HepG2 (cell line): ENCODE data around the gene HNRNPUL2. TPM values are rescaled to one million over a fixed set of nuclear protein-coding genes. Genes with fewer than 3 reads are reported as not detected.

ENCODE experiments used
- ATF7 ChIP-seq, 2 experiments: fragments of 450-650 bp in 1 of 2; sonication (generic) in 1 of 2; formaldehyde crosslinking in 1 of 2; IDR thresholded peaks; 2 replicates each; pipeline versions ENCODE4 v1.4.0 to v1.6.1; 2016 to 2020; ENCODE audit warnings: antibody characterized with exemption in 1 of 2, mild to moderate bottlenecking in 1 of 2, missing genetic modification reagents in 1 of 2
- BCL6 ChIP-seq: IDR thresholded peaks from 2 replicates; pipeline ENCODE4 v1.6.1; 2016; ENCODE audit warnings: missing genetic modification reagents, missing compliant biosample characterization
- CHCHD3 ChIP-seq: sonication (generic); formaldehyde crosslinking; IDR thresholded peaks from 2 replicates; pipeline ENCODE4 v1.8.0; 2022; ENCODE audit warnings: mild to moderate bottlenecking, missing genetic modification reagents, moderate library complexity
- HCFC1 ChIP-seq: fragments of 150-350 bp; IDR thresholded peaks from 2 replicates; pipeline ENCODE4 v1.6.1; 2014; ENCODE audit warnings: low read depth, low read length
- KLF9 ChIP-seq: IDR thresholded peaks from 2 replicates; pipeline ENCODE4 v1.6.1; 2016; ENCODE audit warnings: low read depth
- KMT2B ChIP-seq: IDR thresholded peaks from 2 replicates; pipeline ENCODE4 v1.6.1; 2016; ENCODE audit warnings: missing genetic modification reagents, missing compliant biosample characterization
- MAFK ChIP-seq, 2 experiments: IDR thresholded peaks in 1 of 2; conservative IDR thresholded peaks in 1 of 2; 2 replicates each; pipeline ENCODE4 v1.6.1; 2011; ENCODE audit warnings: improper control_type of control experiment in 2 of 2, low read length in 2 of 2
- NCOA2 ChIP-seq: sonication (generic); formaldehyde crosslinking; IDR thresholded peaks from 2 replicates; pipeline ENCODE4 v1.8.0; 2022; ENCODE audit warnings: inconsistent platforms
- RFXANK ChIP-seq: IDR thresholded peaks from 2 replicates; pipeline ENCODE4 v1.6.1; 2016
- SETDB1 ChIP-seq: sonication (generic); formaldehyde crosslinking; IDR thresholded peaks from 2 replicates; pipeline ENCODE4 v1.5.1; 2020; ENCODE audit warnings: missing genetic modification reagents, mild to moderate bottlenecking, borderline replicate concordance
- SP140L ChIP-seq: sonication (generic); formaldehyde crosslinking; IDR thresholded peaks from 2 replicates; pipeline ENCODE4 v1.4.0; 2020; ENCODE audit warnings: missing genetic modification reagents, borderline replicate concordance
- SRSF9 ChIP-seq: fragments of 200-400 bp; formaldehyde crosslinking; IDR thresholded peaks from 2 replicates; pipeline ENCODE4 v1.6.1; 2018; ENCODE audit warnings: borderline replicate concordance, mild to moderate bottlenecking, low read depth, low read length; ENCODE audit not compliant: insufficient read depth, poor library complexity, severe bottlenecking
- TSC22D2 ChIP-seq: sonication (generic); formaldehyde crosslinking; IDR thresholded peaks from 2 replicates; pipeline ENCODE4 v1.5.1; 2020; ENCODE audit warnings: missing genetic modification reagents, mild to moderate bottlenecking, borderline replicate concordance
- ZBTB21 ChIP-seq: sonication (generic); formaldehyde crosslinking; IDR thresholded peaks from 2 replicates; pipeline ENCODE4 v1.4.0; 2020; ENCODE audit warnings: missing genetic modification reagents
- ZFP37 ChIP-seq: sonication (generic); formaldehyde crosslinking; IDR thresholded peaks from 2 replicates; pipeline ENCODE4 v1.4.0; 2020; ENCODE audit warnings: missing genetic modification reagents, borderline replicate concordance
- ZMAT3 ChIP-seq: sonication (generic); formaldehyde crosslinking; conservative IDR thresholded peaks from 2 replicates; pipeline ENCODE4 v1.7.0; 2021; ENCODE audit warnings: missing genetic modification reagents
- ZNF138 ChIP-seq: sonication (generic); formaldehyde crosslinking; IDR thresholded peaks from 2 replicates; pipeline ENCODE4 v1.5.0; 2020; ENCODE audit warnings: mild to moderate bottlenecking, low read depth, missing genetic modification reagents
- ZNF557 ChIP-seq: sonication (generic); formaldehyde crosslinking; IDR thresholded peaks from 2 replicates; pipeline ENCODE4 v1.4.0; 2020; ENCODE audit warnings: missing genetic modification reagents
- polyA plus RNA-seq, 8 experiments: library from polyadenylated mRNA; depleted of rRNA in 3 of 8; stranded (reverse) in 7 of 8; unstranded in 1 of 8; fragments of >200 nt; fragmentation: Illumina TruSeq in 4 of 8; extraction: Trizol in 4 of 8; gene quantifications; 2 replicates each; pipeline versions ENCODE4 v1.2.1 to v1.2.3, GENCODE V29; 2011 to 2016; ENCODE audit warnings: low read depth in 4 of 8, missing spikeins in 1 of 8, mixed read lengths in 1 of 8; ENCODE audit not compliant: insufficient read depth in 1 of 8
- total RNA-seq, 5 experiments: library from RNA; depleted of rRNA; stranded (reverse); fragments of >200 nt; fragmentation: Illumina TruSeq; extraction: Trizol; gene quantifications; 2 replicates each; pipeline ENCODE4 v1.2.3, GENCODE V29; 2016; ENCODE audit warnings: low read depth in 1 of 5
- TF ChIP-seq, protein P1 (sequence below): sonication (generic); formaldehyde crosslinking; IDR thresholded peaks from 2 replicates; pipeline ENCODE4 v1.5.0; 2020; ENCODE audit warnings: mild to moderate bottlenecking, missing genetic modification reagents
- TF ChIP-seq, protein P2 (sequence below): sonication (generic); formaldehyde crosslinking; IDR thresholded peaks from 2 replicates; pipeline ENCODE4 v1.5.1; 2020; ENCODE audit warnings: mild to moderate bottlenecking, missing genetic modification reagents, moderate library complexity
- TF ChIP-seq, protein P3 (sequence below): sonication (generic); formaldehyde crosslinking; IDR thresholded peaks from 2 replicates; pipeline ENCODE4 v1.5.0; 2020; ENCODE audit warnings: missing genetic modification reagents
- TF ChIP-seq, protein P4 (sequence below): sonication (generic); formaldehyde crosslinking; IDR thresholded peaks from 2 replicates; pipeline ENCODE4 v1.5.1; 2020; ENCODE audit warnings: missing genetic modification reagents, mild to moderate bottlenecking, borderline replicate concordance
- TF ChIP-seq, protein P5 (sequence below): IDR thresholded peaks from 2 replicates; pipeline ENCODE4 v1.6.1; 2016; ENCODE audit warnings: low read depth, borderline replicate concordance
- TF ChIP-seq, protein P6 (sequence below): sonication (generic); formaldehyde crosslinking; IDR thresholded peaks from 2 replicates; pipeline ENCODE4 v1.4.0; 2020; ENCODE audit warnings: missing genetic modification reagents, low read depth, mild to moderate bottlenecking, borderline replicate concordance

Gene HNRNPUL2
- total and polyA plus RNA-seq, 2 of the 13 experiments (the other 11 are each of a cell fraction or from before 2014, with no cell fraction given), result 8.4 to 9.6 TPM

DNA sequence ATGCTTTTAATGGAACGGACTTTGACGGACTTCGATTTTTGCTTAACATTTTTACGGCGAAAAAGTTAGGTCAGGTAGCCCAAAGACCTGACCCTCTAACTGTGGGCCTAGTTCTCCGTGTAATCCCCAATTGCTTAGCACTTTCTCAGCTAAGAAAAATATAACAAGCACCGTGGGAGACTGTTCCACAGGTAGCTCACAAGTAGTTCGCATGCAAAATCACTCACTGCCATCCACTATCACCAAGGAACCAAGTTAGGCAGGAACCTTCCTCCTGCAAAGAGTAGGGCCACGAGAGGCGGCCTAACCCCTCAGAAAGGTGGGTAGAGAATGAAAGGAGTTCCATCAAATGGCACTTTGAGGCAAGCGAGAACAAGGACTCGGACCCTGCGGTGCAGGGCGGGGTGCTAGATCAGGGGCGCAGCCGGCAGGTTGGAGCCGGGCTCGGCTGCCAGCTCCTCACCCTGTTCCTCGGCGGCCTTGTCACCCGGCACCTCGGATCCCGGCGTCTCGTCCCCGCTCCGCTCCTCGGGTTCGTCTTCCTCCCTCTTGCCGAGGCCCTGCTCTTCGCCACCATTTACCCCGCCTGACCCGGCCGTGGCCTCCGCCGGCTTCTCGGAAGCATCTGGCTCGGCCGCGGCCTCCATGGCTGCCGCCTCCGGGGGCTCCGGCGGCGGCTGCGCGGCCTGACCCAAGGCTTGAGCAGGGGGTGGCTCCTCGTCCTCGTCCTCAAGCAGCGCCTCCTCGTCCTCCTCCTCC is 922 bp downstream of the HNRNPUL2 start (continued):
- TF ChIP-seq, protein P1, sequence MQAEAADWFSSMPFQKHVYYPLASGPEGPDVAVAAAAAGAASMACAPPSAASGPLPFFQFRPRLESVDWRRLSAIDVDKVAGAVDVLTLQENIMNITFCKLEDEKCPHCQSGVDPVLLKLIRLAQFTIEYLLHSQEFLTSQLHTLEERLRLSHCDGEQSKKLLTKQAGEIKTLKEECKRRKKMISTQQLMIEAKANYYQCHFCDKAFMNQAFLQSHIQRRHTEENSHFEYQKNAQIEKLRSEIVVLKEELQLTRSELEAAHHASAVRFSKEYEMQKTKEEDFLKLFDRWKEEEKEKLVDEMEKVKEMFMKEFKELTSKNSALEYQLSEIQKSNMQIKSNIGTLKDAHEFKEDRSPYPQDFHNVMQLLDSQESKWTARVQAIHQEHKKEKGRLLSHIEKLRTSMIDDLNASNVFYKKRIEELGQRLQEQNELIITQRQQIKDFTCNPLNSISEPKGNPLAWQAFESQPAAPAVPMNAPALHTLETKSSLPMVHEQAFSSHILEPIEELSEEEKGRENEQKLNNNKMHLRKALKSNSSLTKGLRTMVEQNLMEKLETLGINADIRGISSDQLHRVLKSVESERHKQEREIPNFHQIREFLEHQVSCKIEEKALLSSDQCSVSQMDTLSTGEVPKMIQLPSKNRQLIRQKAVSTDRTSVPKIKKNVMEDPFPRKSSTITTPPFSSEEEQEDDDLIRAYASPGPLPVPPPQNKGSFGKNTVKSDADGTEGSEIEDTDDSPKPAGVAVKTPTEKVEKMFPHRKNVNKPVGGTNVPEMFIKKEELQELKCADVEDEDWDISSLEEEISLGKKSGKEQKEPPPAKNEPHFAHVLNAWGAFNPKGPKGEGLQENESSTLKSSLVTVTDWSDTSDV (CRISPR knock-in tag), result no peak
- TF ChIP-seq ZFP37 (CRISPR knock-in tag) (no peak), BCL6 (CRISPR knock-in tag) (no peak), KMT2B (CRISPR knock-in tag) (no peak), ZBTB21 (no peak), HCFC1 (no peak), ZNF138 (CRISPR knock-in tag) (peak; percentile 29; the same call in 1 of the 2 replicates), NCOA2 (no peak), SP140L (CRISPR knock-in tag) (no peak), SRSF9 (no peak), SETDB1 (CRISPR knock-in tag) (no peak), KLF9 (CRISPR knock-in tag) (no peak), MAFK (conservative IDR thresholded peaks at IDR 0.05 in 1 of 2, IDR thresholded peaks at IDR 0.05 in 1 of 2; ENCODE audit: low read length in 2 of 2) (no peak), ATF7 (IDR thresholded peaks at IDR 0.05) (no peak), ATF7 (CRISPR knock-in tag; IDR thresholded peaks at IDR 0.05) (no peak), ZMAT3 (CRISPR knock-in tag) (peak; percentile 56; the same call in 1 of the 2 replicates), ZNF557 (CRISPR knock-in tag) (no peak), RFXANK (CRISPR knock-in tag) (no peak), TSC22D2 (CRISPR knock-in tag) (no peak), CHCHD3 (no peak)
- TF ChIP-seq, protein P2, sequence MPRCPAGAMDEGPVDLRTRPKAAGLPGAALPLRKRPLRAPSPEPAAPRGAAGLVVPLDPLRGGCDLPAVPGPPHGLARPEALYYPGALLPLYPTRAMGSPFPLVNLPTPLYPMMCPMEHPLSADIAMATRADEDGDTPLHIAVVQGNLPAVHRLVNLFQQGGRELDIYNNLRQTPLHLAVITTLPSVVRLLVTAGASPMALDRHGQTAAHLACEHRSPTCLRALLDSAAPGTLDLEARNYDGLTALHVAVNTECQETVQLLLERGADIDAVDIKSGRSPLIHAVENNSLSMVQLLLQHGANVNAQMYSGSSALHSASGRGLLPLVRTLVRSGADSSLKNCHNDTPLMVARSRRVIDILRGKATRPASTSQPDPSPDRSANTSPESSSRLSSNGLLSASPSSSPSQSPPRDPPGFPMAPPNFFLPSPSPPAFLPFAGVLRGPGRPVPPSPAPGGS, result no peak
- TF ChIP-seq, protein P3, sequence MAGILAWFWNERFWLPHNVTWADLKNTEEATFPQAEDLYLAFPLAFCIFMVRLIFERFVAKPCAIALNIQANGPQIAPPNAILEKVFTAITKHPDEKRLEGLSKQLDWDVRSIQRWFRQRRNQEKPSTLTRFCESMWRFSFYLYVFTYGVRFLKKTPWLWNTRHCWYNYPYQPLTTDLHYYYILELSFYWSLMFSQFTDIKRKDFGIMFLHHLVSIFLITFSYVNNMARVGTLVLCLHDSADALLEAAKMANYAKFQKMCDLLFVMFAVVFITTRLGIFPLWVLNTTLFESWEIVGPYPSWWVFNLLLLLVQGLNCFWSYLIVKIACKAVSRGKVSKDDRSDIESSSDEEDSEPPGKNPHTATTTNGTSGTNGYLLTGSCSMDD (CRISPR knock-in tag), result no peak
- TF ChIP-seq, protein P4, sequence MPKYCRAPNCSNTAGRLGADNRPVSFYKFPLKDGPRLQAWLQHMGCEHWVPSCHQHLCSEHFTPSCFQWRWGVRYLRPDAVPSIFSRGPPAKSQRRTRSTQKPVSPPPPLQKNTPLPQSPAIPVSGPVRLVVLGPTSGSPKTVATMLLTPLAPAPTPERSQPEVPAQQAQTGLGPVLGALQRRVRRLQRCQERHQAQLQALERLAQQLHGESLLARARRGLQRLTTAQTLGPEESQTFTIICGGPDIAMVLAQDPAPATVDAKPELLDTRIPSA (CRISPR knock-in tag), result no peak
- TF ChIP-seq, protein P5, sequence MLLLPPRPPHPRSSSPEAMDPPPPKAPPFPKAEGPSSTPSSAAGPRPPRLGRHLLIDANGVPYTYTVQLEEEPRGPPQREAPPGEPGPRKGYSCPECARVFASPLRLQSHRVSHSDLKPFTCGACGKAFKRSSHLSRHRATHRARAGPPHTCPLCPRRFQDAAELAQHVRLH (CRISPR knock-in tag), result no peak
- TF ChIP-seq, protein P6, sequence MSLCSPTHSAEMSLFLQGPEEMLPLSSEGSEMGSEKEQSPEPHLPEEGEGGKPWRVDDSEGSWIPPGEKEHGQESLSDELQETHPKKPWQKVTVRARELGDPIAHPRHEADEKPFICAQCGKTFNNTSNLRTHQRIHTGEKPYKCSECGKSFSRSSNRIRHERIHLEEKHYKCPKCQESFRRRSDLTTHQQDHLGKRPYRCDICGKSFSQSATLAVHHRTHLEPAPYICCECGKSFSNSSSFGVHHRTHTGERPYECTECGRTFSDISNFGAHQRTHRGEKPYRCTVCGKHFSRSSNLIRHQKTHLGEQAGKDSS (CRISPR knock-in tag), result no peak
